Measurements from ENCODE around the gene ERN1. TPM values are rescaled to one million over a fixed set of nuclear protein-coding genes. Genes with fewer than 3 reads are reported as not detected.
A peak's percentile ranks its signal among the peaks of the same experiment; 100 is the strongest.

ERN1 gene
- total RNA-seq, 1 experiment from 2014 or later = 6.2 TPM

GRCh38 chr17:64161380-64162176, 31.6 kb upstream of the ERN1 start:
- DNase-seq (ENCODE audit: low read depth, low spot score) = no peak
- in situ Hi-C loops (cut with HindIII; ENCODE audit: low pct_unique_long_range_greater_than_20kb, low sequenced_read_pairs) = no loop called here

- in situ Hi-C loops (cut with HindIII; ENCODE audit: low pct_unique_long_range_greater_than_20kb, low sequenced_read_pairs) = no loop called here
- no peak for DNase-seq (ENCODE audit: low read depth, low spot score)
Measured at GRCh38 chr17:64160378-64160777, 30.4 kb upstream of the ERN1 start.

- in situ Hi-C loops (cut with HindIII; ENCODE audit: low pct_unique_long_range_greater_than_20kb, low sequenced_read_pairs) = no loop called here
- no peak for DNase-seq (ENCODE audit: low read depth, low spot score)
Measured at GRCh38 chr17:64158831-64159590, 29.1 kb upstream of the ERN1 start.

- in situ Hi-C loops (cut with HindIII; ENCODE audit: low pct_unique_long_range_greater_than_20kb, low sequenced_read_pairs) = no loop called here
Measured at GRCh38 chr17:64158406-64158805, 28.5 kb upstream of the ERN1 start.

GRCh38 chr17:64157669-64158180, 27.8 kb upstream of the ERN1 start:
- in situ Hi-C loops (cut with HindIII; ENCODE audit: low pct_unique_long_range_greater_than_20kb, low sequenced_read_pairs) = no loop called here
- no peak for DNase-seq (ENCODE audit: low read depth, low spot score)

More at GRCh38 chr17:64158406-64158805, 28.5 kb upstream of the ERN1 start:
- DNase-seq (ENCODE audit: low read depth, low spot score) = no peak

GRCh38 chr17:64156670-64157069, 26.7 kb upstream of the ERN1 start:
- in situ Hi-C loops (cut with HindIII; ENCODE audit: low pct_unique_long_range_greater_than_20kb, low sequenced_read_pairs) = no loop called here
- no peak for DNase-seq (ENCODE audit: low read depth, low spot score)

GRCh38 chr17:64155751-64156544, 26.0 kb upstream of the ERN1 start:
- in situ Hi-C loops (cut with HindIII; ENCODE audit: low pct_unique_long_range_greater_than_20kb, low sequenced_read_pairs) = no loop called here
- peak; percentile 93 for DNase-seq (ENCODE audit: low read depth, low spot score)

- in situ Hi-C loops (cut with HindIII; ENCODE audit: low pct_unique_long_range_greater_than_20kb, low sequenced_read_pairs) = no loop called here
Measured at GRCh38 chr17:64155129-64155528, 25.2 kb upstream of the ERN1 start.

GRCh38 chr17:64154717-64155116, 24.8 kb upstream of the ERN1 start:
- no peak for DNase-seq (ENCODE audit: low read depth, low spot score)
- in situ Hi-C loops (cut with HindIII; ENCODE audit: low pct_unique_long_range_greater_than_20kb, low sequenced_read_pairs) = no loop called here

More at GRCh38 chr17:64155129-64155528, 25.2 kb upstream of the ERN1 start:
- DNase-seq (ENCODE audit: low read depth, low spot score) = no peak

- DNase-seq (ENCODE audit: low read depth, low spot score) = no peak
- in situ Hi-C loops (cut with HindIII; ENCODE audit: low pct_unique_long_range_greater_than_20kb, low sequenced_read_pairs) = no loop called here
Measured at GRCh38 chr17:64154313-64154695, 24.4 kb upstream of the ERN1 start.

- DNase-seq (ENCODE audit: low read depth, low spot score) = no peak
- in situ Hi-C loops (cut with HindIII; ENCODE audit: low pct_unique_long_range_greater_than_20kb, low sequenced_read_pairs) = no loop called here
Measured at GRCh38 chr17:64153565-64154312, 23.8 kb upstream of the ERN1 start.

GRCh38 chr17:64152428-64153125, 22.6 kb upstream of the ERN1 start:
- no peak for DNase-seq (ENCODE audit: low read depth, low spot score)
- in situ Hi-C loops (cut with HindIII; ENCODE audit: low pct_unique_long_range_greater_than_20kb, low sequenced_read_pairs) = no loop called here

- no peak for DNase-seq (ENCODE audit: low read depth, low spot score)
- in situ Hi-C loops (cut with HindIII; ENCODE audit: low pct_unique_long_range_greater_than_20kb, low sequenced_read_pairs) = no loop called here
Measured at GRCh38 chr17:64151016-64151368, 21.0 kb upstream of the ERN1 start.

GRCh38 chr17:64150237-64151015, 20.5 kb upstream of the ERN1 start:
- no peak for DNase-seq (ENCODE audit: low read depth, low spot score)
- in situ Hi-C loops (cut with HindIII; ENCODE audit: low pct_unique_long_range_greater_than_20kb, low sequenced_read_pairs) = no loop called here

- in situ Hi-C loops (cut with HindIII; ENCODE audit: low pct_unique_long_range_greater_than_20kb, low sequenced_read_pairs) = no loop called here
- no peak for DNase-seq (ENCODE audit: low read depth, low spot score)
Measured at GRCh38 chr17:64149196-64149595, 19.3 kb upstream of the ERN1 start.

- in situ Hi-C loops (cut with HindIII; ENCODE audit: low pct_unique_long_range_greater_than_20kb, low sequenced_read_pairs) = no loop called here
- DNase-seq (ENCODE audit: low read depth, low spot score) = peak; percentile 53
Measured at GRCh38 chr17:64148699-64149098, 18.8 kb upstream of the ERN1 start.
